ENCODE measurements around the gene MFSD2B. TPM values are rescaled to one million over a fixed set of nuclear protein-coding genes. Genes with fewer than 3 reads are reported as not detected.
A peak's percentile ranks its signal among the peaks of the same experiment; 100 is the strongest.
"Not testable (repeated sequence)": the region's sequence is repeated elsewhere in the genome, so short reads cannot be mapped to it uniquely, and the experiment has no call there.

Gene MFSD2B
- total RNA-seq, 1 donor from 2014 or later = not detected

- no peaks in the 10 kb centered on the region for H3K27me3 ChIP-seq (ENCODE audit: control insufficient read depth, insufficient read depth, low read length)
- DNase-seq (ENCODE audit: low read depth) = no peak
- no peak for TF ChIP-seq CTCF (IDR thresholded peaks at IDR 0.05; ENCODE audit: insufficient read depth, low read length, poor library complexity, severe bottlenecking)
- H3K36me3 ChIP-seq (ENCODE audit: control insufficient read depth, insufficient read depth, low read length) = no peaks in the 10 kb centered on the region
- no peak overlapping the region for H3K4me3 ChIP-seq (ENCODE audit: low read depth, low read length)
Measured at GRCh38 chr2:24026233-24026632, 16.3 kb downstream of the MFSD2B start.

GRCh38 chr2:24038786-24039499, 29.1 kb downstream of the MFSD2B start:
- DNase-seq (ENCODE audit: low read depth) = no peak
- H3K36me3 ChIP-seq (ENCODE audit: control insufficient read depth, insufficient read depth, low read length) = no peaks in the 10 kb centered on the region
- H3K27me3 ChIP-seq (ENCODE audit: control insufficient read depth, insufficient read depth, low read length) = no peaks in the 10 kb centered on the region
- TF ChIP-seq CTCF (IDR thresholded peaks at IDR 0.05; ENCODE audit: insufficient read depth, low read length, poor library complexity, severe bottlenecking) = no peak
- no peak overlapping the region for H3K4me3 ChIP-seq (ENCODE audit: low read depth, low read length)

- no peaks in the 10 kb centered on the region for H3K36me3 ChIP-seq (ENCODE audit: control insufficient read depth, insufficient read depth, low read length)
- no peak overlapping the region for H3K4me3 ChIP-seq (ENCODE audit: low read depth, low read length)
- H3K27me3 ChIP-seq (ENCODE audit: control insufficient read depth, insufficient read depth, low read length) = no peaks in the 10 kb centered on the region
- DNase-seq (ENCODE audit: low read depth) = no peak
- TF ChIP-seq CTCF (IDR thresholded peaks at IDR 0.05; ENCODE audit: insufficient read depth, low read length, poor library complexity, severe bottlenecking) = no peak
Measured at GRCh38 chr2:24040511-24040910, 30.6 kb downstream of the MFSD2B start.

- H3K27me3 ChIP-seq (ENCODE audit: control insufficient read depth, insufficient read depth, low read length); DNase-seq (ENCODE audit: low read depth); H3K36me3 ChIP-seq (ENCODE audit: control insufficient read depth, insufficient read depth, low read length); H3K4me3 ChIP-seq (ENCODE audit: low read depth, low read length): not testable (repeated sequence)
Measured at GRCh38 chr2:24043133-24043532, 33.2 kb downstream of the MFSD2B start.

- Histone ChIP-seq H3K4me3 (ENCODE audit: low read depth, low read length) (no peak overlapping the region), H3K36me3 (ENCODE audit: control insufficient read depth, insufficient read depth, low read length) (no peaks in the 10 kb centered on the region), H3K27me3 (ENCODE audit: control insufficient read depth, insufficient read depth, low read length) (no peaks in the 10 kb centered on the region)
- no peak for TF ChIP-seq CTCF (IDR thresholded peaks at IDR 0.05; ENCODE audit: insufficient read depth, low read length, poor library complexity, severe bottlenecking)
- no peak for DNase-seq (ENCODE audit: low read depth)
Measured at GRCh38 chr2:24045511-24046508, 35.9 kb downstream of the MFSD2B start.

GRCh38 chr2:24046599-24046929, 36.7 kb downstream of the MFSD2B start:
- no peak for TF ChIP-seq CTCF (IDR thresholded peaks at IDR 0.05; ENCODE audit: insufficient read depth, low read length, poor library complexity, severe bottlenecking)
- DNase-seq (ENCODE audit: low read depth) = no peak
- H3K27me3 ChIP-seq (ENCODE audit: control insufficient read depth, insufficient read depth, low read length) = no peaks in the 10 kb centered on the region
- no peaks in the 10 kb centered on the region for H3K36me3 ChIP-seq (ENCODE audit: control insufficient read depth, insufficient read depth, low read length)
- H3K4me3 ChIP-seq (ENCODE audit: low read depth, low read length) = peak overlapping the region; percentile 76

Data from kidney epithelial cell (primary cell).